ENCODE results near the gene ADAMTSL1. TPM values are rescaled to one million over a fixed set of nuclear protein-coding genes. Genes with fewer than 3 reads are reported as not detected.

The ADAMTSL1 gene
- total and polyA plus RNA-seq, 2 experiments from 2014 or later = 2.3 to 5.0 TPM

DNA sequence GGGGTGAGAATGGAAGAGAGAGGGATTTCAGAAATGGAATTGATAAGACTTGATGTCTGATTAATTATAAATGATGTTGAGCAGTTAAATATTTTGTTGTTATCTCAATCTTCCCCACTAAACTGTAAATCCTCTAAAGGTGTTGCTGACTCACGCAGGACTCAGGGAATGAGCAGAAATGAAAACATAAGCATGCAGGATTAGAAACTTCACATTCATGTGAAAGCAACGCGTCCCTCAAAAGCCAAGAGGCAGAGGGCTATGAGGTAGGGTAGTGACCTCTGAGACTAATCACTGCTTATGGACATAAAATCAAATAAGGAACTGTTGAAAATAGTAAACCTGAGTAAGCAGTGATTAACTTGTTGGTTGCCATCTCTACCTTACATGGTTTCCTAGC lies 21.1 kb downstream of the ADAMTSL1 start:
- Histone ChIP-seq H3K4me1 (ENCODE audit: insufficient read depth) (no peaks in the 10 kb centered on the region), H3K4me2 (no peak overlapping the region), H3K36me3 (ENCODE audit: insufficient read depth) (no peaks in the 10 kb centered on the region), H2AFZ (no peak overlapping the region), H3F3A (replicated peaks; ENCODE audit: low read depth) (no peaks in the 10 kb centered on the region), H3K9me2 (ENCODE audit: insufficient read depth) (no peaks in the 10 kb centered on the region), H3K27me3 (ENCODE audit: insufficient read depth) (no peaks in the 10 kb centered on the region), H3K27ac (ENCODE audit: low read depth) (no peak overlapping the region), H3K4me3 (no peak overlapping the region), H3K79me2 (replicated peaks; ENCODE audit: insufficient read depth) (no peaks in the 10 kb centered on the region), H4K20me1 (replicated peaks; ENCODE audit: insufficient read depth) (no peaks in the 10 kb centered on the region)
- ATAC-seq = no peak
- Mint-ChIP-seq H3K4me1 (peaks cover 8% of the 10 kb centered on the region), H3K36me3 (ENCODE audit: low read depth) (no peaks in the 10 kb centered on the region), H3K27me3 (ENCODE audit: insufficient read depth, low read depth, poor library complexity) (no peaks in the 10 kb centered on the region), H3K27ac (no peak overlapping the region), H3K9me3 (no peaks in the 10 kb centered on the region), H3K4me3 (no peak overlapping the region)
- no peak for DNase-seq (ENCODE audit: low spot score)
- TF ChIP-seq, protein P1, sequence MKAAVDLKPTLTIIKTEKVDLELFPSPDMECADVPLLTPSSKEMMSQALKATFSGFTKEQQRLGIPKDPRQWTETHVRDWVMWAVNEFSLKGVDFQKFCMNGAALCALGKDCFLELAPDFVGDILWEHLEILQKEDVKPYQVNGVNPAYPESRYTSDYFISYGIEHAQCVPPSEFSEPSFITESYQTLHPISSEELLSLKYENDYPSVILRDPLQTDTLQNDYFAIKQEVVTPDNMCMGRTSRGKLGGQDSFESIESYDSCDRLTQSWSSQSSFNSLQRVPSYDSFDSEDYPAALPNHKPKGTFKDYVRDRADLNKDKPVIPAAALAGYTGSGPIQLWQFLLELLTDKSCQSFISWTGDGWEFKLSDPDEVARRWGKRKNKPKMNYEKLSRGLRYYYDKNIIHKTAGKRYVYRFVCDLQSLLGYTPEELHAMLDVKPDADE (IDR thresholded peaks at IDR 0.05) = no peak
- TF ChIP-seq, protein P2, sequence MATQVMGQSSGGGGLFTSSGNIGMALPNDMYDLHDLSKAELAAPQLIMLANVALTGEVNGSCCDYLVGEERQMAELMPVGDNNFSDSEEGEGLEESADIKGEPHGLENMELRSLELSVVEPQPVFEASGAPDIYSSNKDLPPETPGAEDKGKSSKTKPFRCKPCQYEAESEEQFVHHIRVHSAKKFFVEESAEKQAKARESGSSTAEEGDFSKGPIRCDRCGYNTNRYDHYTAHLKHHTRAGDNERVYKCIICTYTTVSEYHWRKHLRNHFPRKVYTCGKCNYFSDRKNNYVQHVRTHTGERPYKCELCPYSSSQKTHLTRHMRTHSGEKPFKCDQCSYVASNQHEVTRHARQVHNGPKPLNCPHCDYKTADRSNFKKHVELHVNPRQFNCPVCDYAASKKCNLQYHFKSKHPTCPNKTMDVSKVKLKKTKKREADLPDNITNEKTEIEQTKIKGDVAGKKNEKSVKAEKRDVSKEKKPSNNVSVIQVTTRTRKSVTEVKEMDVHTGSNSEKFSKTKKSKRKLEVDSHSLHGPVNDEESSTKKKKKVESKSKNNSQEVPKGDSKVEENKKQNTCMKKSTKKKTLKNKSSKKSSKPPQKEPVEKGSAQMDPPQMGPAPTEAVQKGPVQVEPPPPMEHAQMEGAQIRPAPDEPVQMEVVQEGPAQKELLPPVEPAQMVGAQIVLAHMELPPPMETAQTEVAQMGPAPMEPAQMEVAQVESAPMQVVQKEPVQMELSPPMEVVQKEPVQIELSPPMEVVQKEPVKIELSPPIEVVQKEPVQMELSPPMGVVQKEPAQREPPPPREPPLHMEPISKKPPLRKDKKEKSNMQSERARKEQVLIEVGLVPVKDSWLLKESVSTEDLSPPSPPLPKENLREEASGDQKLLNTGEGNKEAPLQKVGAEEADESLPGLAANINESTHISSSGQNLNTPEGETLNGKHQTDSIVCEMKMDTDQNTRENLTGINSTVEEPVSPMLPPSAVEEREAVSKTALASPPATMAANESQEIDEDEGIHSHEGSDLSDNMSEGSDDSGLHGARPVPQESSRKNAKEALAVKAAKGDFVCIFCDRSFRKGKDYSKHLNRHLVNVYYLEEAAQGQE (IDR thresholded peaks at IDR 0.05; ENCODE audit: unreplicated experiment) = no peak
- TF ChIP-seq JUNB (IDR thresholded peaks at IDR 0.05; ENCODE audit: unreplicated experiment) (no peak), NANOG (IDR thresholded peaks at IDR 0.05; ENCODE audit: borderline replicate concordance) (no peak), POLR2AphosphoS5 (IDR thresholded peaks at IDR 0.05; ENCODE audit: low read depth) (no peak), EZH2 (IDR thresholded peaks at IDR 0.05; ENCODE audit: low read depth, unreplicated experiment) (no peak), STAT1 (IDR thresholded peaks at IDR 0.05; ENCODE audit: unreplicated experiment) (no peak), ZNF331 (CRISPR knock-in tag; IDR thresholded peaks at IDR 0.05; ENCODE audit: low read depth) (no peak), EZH2phosphoT487 (IDR thresholded peaks at IDR 0.05; ENCODE audit: unreplicated experiment) (no peak), CREB1 (CRISPR knock-in tag; IDR thresholded peaks at IDR 0.05; ENCODE audit: low read depth) (no peak), ZNF114 (CRISPR knock-in tag; IDR thresholded peaks at IDR 0.05) (no peak)
- TF ChIP-seq, protein P3, sequence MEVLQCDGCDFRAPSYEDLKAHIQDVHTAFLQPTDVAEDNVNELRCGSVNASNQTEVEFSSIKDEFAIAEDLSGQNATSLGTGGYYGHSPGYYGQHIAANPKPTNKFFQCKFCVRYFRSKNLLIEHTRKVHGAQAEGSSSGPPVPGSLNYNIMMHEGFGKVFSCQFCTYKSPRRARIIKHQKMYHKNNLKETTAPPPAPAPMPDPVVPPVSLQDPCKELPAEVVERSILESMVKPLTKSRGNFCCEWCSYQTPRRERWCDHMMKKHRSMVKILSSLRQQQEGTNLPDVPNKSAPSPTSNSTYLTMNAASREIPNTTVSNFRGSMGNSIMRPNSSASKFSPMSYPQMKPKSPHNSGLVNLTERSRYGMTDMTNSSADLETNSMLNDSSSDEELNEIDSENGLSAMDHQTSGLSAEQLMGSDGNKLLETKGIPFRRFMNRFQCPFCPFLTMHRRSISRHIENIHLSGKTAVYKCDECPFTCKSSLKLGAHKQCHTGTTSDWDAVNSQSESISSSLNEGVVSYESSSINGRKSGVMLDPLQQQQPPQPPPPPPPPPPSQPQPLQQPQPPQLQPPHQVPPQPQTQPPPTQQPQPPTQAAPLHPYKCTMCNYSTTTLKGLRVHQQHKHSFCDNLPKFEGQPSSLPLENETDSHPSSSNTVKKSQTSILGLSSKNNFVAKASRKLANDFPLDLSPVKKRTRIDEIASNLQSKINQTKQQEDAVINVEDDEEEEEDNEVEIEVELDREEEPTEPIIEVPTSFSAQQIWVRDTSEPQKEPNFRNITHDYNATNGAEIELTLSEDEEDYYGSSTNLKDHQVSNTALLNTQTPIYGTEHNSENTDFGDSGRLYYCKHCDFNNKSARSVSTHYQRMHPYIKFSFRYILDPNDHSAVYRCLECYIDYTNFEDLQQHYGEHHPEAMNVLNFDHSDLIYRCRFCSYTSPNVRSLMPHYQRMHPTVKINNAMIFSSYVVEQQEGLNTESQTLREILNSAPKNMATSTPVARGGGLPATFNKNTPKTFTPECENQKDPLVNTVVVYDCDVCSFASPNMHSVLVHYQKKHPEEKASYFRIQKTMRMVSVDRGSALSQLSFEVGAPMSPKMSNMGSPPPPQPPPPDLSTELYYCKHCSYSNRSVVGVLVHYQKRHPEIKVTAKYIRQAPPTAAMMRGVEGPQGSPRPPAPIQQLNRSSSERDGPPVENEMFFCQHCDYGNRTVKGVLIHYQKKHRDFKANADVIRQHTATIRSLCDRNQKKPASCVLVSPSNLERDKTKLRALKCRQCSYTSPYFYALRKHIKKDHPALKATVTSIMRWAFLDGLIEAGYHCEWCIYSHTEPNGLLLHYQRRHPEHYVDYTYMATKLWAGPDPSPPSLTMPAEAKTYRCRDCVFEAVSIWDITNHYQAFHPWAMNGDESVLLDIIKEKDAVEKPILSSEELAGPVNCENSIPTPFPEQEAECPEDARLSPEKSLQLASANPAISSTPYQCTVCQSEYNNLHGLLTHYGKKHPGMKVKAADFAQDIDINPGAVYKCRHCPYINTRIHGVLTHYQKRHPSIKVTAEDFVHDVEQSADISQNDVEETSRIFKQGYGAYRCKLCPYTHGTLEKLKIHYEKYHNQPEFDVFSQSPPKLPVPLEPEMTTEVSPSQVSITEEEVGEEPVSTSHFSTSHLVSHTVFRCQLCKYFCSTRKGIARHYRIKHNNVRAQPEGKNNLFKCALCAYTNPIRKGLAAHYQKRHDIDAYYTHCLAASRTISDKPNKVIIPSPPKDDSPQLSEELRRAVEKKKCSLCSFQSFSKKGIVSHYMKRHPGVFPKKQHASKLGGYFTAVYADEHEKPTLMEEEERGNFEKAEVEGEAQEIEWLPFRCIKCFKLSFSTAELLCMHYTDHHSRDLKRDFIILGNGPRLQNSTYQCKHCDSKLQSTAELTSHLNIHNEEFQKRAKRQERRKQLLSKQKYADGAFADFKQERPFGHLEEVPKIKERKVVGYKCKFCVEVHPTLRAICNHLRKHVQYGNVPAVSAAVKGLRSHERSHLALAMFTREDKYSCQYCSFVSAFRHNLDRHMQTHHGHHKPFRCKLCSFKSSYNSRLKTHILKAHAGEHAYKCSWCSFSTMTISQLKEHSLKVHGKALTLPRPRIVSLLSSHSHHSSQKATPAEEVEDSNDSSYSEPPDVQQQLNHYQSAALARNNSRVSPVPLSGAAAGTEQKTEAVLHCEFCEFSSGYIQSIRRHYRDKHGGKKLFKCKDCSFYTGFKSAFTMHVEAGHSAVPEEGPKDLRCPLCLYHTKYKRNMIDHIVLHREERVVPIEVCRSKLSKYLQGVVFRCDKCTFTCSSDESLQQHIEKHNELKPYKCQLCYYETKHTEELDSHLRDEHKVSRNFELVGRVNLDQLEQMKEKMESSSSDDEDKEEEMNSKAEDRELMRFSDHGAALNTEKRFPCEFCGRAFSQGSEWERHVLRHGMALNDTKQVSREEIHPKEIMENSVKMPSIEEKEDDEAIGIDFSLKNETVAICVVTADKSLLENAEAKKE (CRISPR knock-in tag; IDR thresholded peaks at IDR 0.05) = no peak
- TF ChIP-seq, protein P4, sequence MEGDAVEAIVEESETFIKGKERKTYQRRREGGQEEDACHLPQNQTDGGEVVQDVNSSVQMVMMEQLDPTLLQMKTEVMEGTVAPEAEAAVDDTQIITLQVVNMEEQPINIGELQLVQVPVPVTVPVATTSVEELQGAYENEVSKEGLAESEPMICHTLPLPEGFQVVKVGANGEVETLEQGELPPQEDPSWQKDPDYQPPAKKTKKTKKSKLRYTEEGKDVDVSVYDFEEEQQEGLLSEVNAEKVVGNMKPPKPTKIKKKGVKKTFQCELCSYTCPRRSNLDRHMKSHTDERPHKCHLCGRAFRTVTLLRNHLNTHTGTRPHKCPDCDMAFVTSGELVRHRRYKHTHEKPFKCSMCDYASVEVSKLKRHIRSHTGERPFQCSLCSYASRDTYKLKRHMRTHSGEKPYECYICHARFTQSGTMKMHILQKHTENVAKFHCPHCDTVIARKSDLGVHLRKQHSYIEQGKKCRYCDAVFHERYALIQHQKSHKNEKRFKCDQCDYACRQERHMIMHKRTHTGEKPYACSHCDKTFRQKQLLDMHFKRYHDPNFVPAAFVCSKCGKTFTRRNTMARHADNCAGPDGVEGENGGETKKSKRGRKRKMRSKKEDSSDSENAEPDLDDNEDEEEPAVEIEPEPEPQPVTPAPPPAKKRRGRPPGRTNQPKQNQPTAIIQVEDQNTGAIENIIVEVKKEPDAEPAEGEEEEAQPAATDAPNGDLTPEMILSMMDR (conservative IDR thresholded peaks at IDR 0.05; ENCODE audit: low read depth in 2 of 2) = no peak
